GM19438 (cell line): ENCODE data around the gene PALB2.

ENCODE experiments used
- ATAC-seq: cut with Tn5 transposase; IDR thresholded peaks from one replicate; pipeline ENCODE4 v1.9.1; 2021; ENCODE audit warnings: low read depth; ENCODE audit not compliant: unreplicated experiment

Gene PALB2

GRCh38 chr16:23556881-23557778 is 84.0 kb downstream of the PALB2 start, which contains the start of the genes EARS2 and UBFD1:
Gene EARS2, minus strand, starts transcription at chr16:23557350. Its CDS starts 7 bp downstream, at chr16:23557343.
Gene UBFD1, plus strand, starts transcription at chr16:23557727. Its CDS starts 16 bp downstream, at chr16:23557743.
- peak; percentile 93 for ATAC-seq

DNA sequence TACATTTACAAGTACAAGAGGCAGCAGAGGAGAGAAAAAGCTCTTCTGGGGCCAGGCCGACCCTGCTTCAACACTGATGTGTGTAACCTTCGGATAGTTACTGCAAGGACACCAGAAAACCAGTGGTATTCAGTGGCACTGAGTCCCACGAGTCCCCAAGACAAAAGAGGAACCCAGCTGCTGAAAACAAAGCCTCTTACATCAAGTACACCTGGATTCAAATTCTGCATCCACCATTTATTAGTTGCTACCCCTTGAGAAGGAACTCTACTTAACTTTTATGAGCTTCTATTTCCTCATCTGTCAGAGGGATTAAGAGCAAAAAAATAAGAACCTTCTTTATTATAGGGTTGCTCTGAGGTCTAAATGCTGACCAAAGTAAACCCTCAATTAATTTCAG is 86.6 kb downstream of the PALB2 start:
- ATAC-seq: no peak
